Tibial artery (tissue), 4 donors: ENCODE results near the gene MYO9A.

Experiments used
- DNase-seq, 2 donors: peaks; one replicate each; pipeline ENCODE4 v3.0.0-alpha.2; 2019
- H3K27ac ChIP-seq, 2 donors: fragments of 200-600 bp; sonication (generic) in 1 of 2; 1 replicate in 1 of 2; 2 replicates in 1 of 2; pipeline ENCODE4 v1.5.1; 2018 to 2019; ENCODE audit warnings: mild to moderate bottlenecking in 1 of 2
- H3K27me3 ChIP-seq, 2 donors: fragments of 200-600 bp; sonication (generic) in 1 of 2; one replicate each; pipeline versions ENCODE4 v1.5.1 to v1.6.0; 2016 to 2019
- H3K36me3 ChIP-seq, 3 donors: fragments of 200-600 bp; sonication (generic) in 2 of 3; one replicate each; pipeline ENCODE4 v1.5.1; 2016 to 2019; ENCODE audit warnings: mild to moderate bottlenecking in 2 of 3
- H3K4me1 ChIP-seq, 4 donors: fragments of 200-600 bp; sonication (generic) in 2 of 4; 1 replicate in 3 of 4; 2 replicates in 1 of 4; pipeline ENCODE4 v1.5.1; 2016 to 2019
- H3K4me3 ChIP-seq, 2 donors: fragments of 200-600 bp; sonication (generic) in 1 of 2; 1 replicate in 1 of 2; 2 replicates in 1 of 2; pipeline ENCODE4 v1.5.1; 2018 to 2019; ENCODE audit warnings: mild to moderate bottlenecking in 2 of 2
- H3K9me3 ChIP-seq, 3 donors: fragments of 200-600 bp; sonication (generic) in 1 of 3; one replicate each; pipeline ENCODE4 v1.5.1; 2016 to 2019
- CTCF ChIP-seq, 2 experiments: fragments of 200-600 bp in 1 of 2; fragments of 450-650 bp in 1 of 2; IDR thresholded peaks; one replicate each; pipeline ENCODE4 v1.5.1; 2017 to 2019; ENCODE audit warnings: antibody characterized with exemption in 2 of 2, mild to moderate bottlenecking in 1 of 2, moderate library complexity in 1 of 2
- intact Hi-C: fragments of 100-400 bp; cut with DNase I; formaldehyde crosslinking; loops from one replicate; pipeline ENCODE4 v1.15.0; 2023; ENCODE audit warnings: low total_unique reads

Gene MYO9A

GRCh38 chr15:72133211-72133610 is 15.3 kb upstream of the MYO9A start:
- no peaks in the 10 kb centered on the region for H3K36me3 ChIP-seq
- H3K4me3 ChIP-seq = no peak overlapping the region
- H3K4me1 ChIP-seq = no peaks in the 10 kb centered on the region
- intact Hi-C loops = no loop called here
- TF ChIP-seq CTCF (IDR thresholded peaks at IDR 0.05) = no peak
- no peaks in the 10 kb centered on the region for H3K9me3 ChIP-seq
- no peak overlapping the region for H3K27ac ChIP-seq
- DNase-seq = no peak
- no peaks in the 10 kb centered on the region for H3K27me3 ChIP-seq

DNA sequence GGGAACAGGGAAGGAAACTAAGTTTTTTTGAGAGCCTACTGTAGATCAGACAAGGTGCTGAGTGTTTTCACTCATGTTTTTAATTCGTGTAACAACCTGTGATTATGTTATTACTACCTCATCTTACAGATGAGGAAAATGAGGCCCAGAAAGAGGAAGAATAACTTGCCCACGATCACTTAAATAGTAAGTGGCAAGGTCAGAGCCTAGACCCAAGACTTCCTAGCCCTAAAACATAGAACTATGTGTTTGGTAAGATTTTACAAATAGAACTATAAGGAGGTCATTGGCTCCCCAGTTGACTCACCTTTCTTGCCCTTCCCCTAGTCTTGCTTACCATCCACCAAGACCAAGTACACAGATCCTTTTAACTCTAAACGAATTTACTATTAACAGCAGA is 14.0 kb upstream of the MYO9A start:
- H3K36me3 ChIP-seq = no peaks in the 10 kb centered on the region
- TF ChIP-seq CTCF (IDR thresholded peaks at IDR 0.05) = no peak
- H3K9me3 ChIP-seq = no peaks in the 10 kb centered on the region
- DNase-seq = no peak
- H3K27me3 ChIP-seq = no peaks in the 10 kb centered on the region
- H3K27ac ChIP-seq = no peak overlapping the region
- intact Hi-C loops = no loop called here
- H3K4me1 ChIP-seq = no peaks in the 10 kb centered on the region
- no peak overlapping the region for H3K4me3 ChIP-seq

DNA sequence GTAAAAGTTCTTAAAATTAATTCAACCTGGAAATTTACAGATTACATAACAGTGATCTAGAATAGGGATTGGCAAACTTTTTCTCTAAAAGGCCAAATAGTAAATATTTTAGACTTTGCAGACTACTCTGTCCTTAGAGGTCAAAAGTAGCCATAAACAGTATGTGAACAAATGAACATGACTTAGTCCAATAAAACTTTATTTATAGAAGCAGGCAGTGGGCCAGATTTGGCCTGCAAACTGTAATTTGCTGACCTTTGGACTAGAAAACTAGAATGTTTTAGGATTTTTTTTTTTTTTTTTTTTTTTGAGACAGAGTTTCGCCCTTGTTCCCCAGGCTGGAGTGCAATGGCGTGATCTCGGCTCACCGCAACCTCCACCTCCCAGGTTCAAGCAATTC is 12.3 kb upstream of the MYO9A start:
- Histone ChIP-seq H3K36me3 (no peaks in the 10 kb centered on the region), H3K27ac (no peak overlapping the region), H3K4me3 (no peak overlapping the region), H3K4me1 (no peaks in the 10 kb centered on the region), H3K9me3 (no peaks in the 10 kb centered on the region), H3K27me3 (no peaks in the 10 kb centered on the region)
- no peak for DNase-seq
- intact Hi-C loops = no loop called here
- TF ChIP-seq CTCF (IDR thresholded peaks at IDR 0.05) = no peak

DNA sequence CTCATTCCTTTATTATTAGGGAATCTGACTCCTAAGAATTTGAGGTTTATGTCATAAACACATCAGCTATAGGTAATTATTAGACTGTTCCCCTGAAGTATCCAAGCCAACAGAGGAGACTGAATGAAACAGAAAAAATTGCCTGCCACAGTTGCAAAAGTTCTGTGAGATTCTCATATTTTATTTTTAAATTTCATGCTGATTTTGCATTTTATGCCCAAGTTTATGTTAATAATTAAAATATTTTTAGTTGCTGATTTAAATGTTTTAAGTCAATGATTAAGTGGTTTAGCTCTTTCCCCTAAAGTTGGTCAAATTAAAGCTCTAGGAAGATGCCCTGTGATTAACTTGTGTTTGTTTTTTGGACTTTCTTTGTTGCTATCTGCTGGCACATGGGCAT is 10.4 kb upstream of the MYO9A start:
- Histone ChIP-seq H3K27ac (no peak overlapping the region), H3K4me3 (no peak overlapping the region), H3K27me3 (no peaks in the 10 kb centered on the region), H3K9me3 (no peaks in the 10 kb centered on the region), H3K36me3 (no peaks in the 10 kb centered on the region), H3K4me1 (no peaks in the 10 kb centered on the region)
- intact Hi-C loops = no loop called here
- no peak for DNase-seq
- TF ChIP-seq CTCF (IDR thresholded peaks at IDR 0.05) = no peak

GRCh38 chr15:72127724-72128322 is 9.9 kb upstream of the MYO9A start:
- TF ChIP-seq CTCF (IDR thresholded peaks at IDR 0.05) = no peak
- no peak for DNase-seq
- intact Hi-C loops = no loop called here
- no peaks in the 10 kb centered on the region for H3K9me3 ChIP-seq
- no peaks in the 10 kb centered on the region for H3K36me3 ChIP-seq
- H3K27me3 ChIP-seq = no peaks in the 10 kb centered on the region
- no peak overlapping the region for H3K4me3 ChIP-seq
- H3K27ac ChIP-seq = no peak overlapping the region
- H3K4me1 ChIP-seq = no peaks in the 10 kb centered on the region

DNA sequence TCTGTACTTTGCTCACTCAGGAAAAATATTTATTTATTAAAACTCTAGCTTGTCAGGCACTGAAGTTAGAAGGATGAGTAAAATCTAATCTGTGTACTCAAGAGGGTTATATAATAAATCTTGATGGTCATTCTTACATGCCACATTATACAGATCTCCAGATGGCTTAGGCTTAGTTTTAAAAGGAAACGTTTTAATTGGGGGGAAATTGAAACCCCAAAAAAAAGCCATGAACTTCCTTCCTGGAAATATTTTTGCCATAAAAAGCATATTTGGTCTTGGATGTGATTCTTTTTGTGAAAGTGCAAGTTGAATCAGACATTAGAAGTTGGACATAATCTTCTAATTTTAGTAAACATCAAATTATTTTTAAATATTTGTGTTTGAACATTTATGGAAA is 6.3 kb upstream of the MYO9A start:
- peaks cover 0 to 4% (median 0%) of the 10 kb centered on the region in 4 donors for H3K4me1 ChIP-seq
- H3K36me3 ChIP-seq = no peaks in the 10 kb centered on the region
- DNase-seq = no peak
- H3K27ac ChIP-seq = no peak overlapping the region
- intact Hi-C loops = no loop called here
- no peak for TF ChIP-seq CTCF (IDR thresholded peaks at IDR 0.05)
- no peaks in the 10 kb centered on the region for H3K27me3 ChIP-seq
- no peak overlapping the region for H3K4me3 ChIP-seq
- H3K9me3 ChIP-seq = no peaks in the 10 kb centered on the region
